ENCODE measurements around the gene TMEM53.

The TMEM53 gene

DNA sequence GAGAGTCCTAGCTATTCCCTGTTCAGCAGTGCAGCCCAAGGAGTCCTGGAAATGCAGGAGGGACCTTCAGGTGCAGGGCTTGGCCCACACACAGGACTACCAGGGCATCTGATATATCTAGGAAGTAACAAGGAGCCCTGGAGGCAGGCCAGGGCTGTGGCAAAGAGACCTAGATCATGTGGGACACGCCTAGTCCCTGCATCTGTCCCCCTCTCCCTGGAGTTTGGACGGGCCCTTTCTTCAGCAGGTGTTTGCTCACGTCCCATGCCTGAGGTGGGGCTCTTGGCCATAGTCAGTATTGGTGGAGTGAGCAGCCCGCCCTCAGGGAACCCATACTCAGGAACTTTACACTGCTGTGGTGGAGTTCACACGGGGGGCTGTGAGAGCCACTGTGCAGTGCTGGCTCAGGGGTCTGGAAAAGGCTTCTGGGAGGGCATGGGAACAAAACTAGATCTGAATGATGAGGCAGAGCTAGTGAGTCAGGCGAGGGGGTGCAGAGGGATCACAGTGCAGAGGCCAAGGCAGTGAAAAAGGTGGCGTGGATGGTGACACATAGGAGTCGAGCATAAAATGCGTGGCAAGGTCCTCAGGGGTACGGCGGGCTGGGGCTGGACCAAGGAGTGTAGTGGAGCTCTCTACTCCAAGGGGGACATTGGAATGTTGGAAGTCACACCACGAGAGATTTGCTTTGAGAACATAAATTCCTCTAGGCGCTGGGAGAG is 25.6 kb downstream of the TMEM53 start:
- Histone ChIP-seq H3K4me3 (no peak overlapping the region), H4K20me1 (peaks cover 16 to 98% (median 80%) of the 10 kb centered on the region in 11 experiments; a peak in 19 of 22 replicates), H3K9me3 (replicated peaks in 1 of 11) (no peaks in the 10 kb centered on the region), H3K4me1 (no peaks in the 10 kb centered on the region), H3K27ac (no peak overlapping the region), H3K27me3 (no peaks in the 10 kb centered on the region), H3K9ac (no peak overlapping the region; a peak in 1 of 22 replicates), H3K4me2 (no peak overlapping the region), H3K36me3 (peaks cover 76 to 94% (median 82%) of the 10 kb centered on the region in 11 experiments)
- no peak for TF ChIP-seq Cebpa-rat (IDR thresholded peaks at IDR 0.05)

DNA sequence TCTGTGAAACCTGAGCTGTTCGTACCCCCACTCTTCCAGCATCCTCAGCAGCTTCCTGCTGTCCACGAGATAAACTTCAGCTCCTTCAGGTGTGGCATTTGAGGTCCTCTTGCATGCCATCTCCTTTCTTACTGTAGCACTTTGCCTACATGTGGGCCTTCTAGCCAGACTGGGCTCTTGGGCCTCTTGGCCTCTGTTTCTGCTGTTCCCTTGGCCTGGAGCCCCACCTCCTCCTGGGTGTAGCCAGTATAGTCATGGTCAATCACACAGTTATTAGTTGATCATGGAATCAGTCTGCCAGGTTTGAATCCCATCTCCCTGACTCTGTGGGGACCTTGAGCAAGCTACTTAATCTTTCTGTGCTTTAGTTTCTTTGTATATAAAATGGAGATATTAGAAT is 26.4 kb downstream of the TMEM53 start:
- H3K4me3 ChIP-seq: no peak overlapping the region
- H4K20me1 ChIP-seq: peaks cover 24 to 99% (median 87%) of the 10 kb centered on the region in 11 experiments; a peak in 19 of 22 replicates
- H3K27me3 ChIP-seq: no peaks in the 10 kb centered on the region
- no peak for TF ChIP-seq Cebpa-rat (IDR thresholded peaks at IDR 0.05)
- H3K4me1 ChIP-seq: no peaks in the 10 kb centered on the region
- H3K4me2 ChIP-seq: no peak overlapping the region
- peaks cover 84 to 98% (median 87%) of the 10 kb centered on the region in 11 experiments for H3K36me3 ChIP-seq
- no peak overlapping the region for H3K27ac ChIP-seq
- H3K9me3 ChIP-seq (replicated peaks in 1 of 11): no peaks in the 10 kb centered on the region
- 0 out of 22 replicates have a peak overlapping the region, but pooled peaks of 2 of the 11 experiments have one; percentile 11 to 19 for H3K9ac ChIP-seq

DNA sequence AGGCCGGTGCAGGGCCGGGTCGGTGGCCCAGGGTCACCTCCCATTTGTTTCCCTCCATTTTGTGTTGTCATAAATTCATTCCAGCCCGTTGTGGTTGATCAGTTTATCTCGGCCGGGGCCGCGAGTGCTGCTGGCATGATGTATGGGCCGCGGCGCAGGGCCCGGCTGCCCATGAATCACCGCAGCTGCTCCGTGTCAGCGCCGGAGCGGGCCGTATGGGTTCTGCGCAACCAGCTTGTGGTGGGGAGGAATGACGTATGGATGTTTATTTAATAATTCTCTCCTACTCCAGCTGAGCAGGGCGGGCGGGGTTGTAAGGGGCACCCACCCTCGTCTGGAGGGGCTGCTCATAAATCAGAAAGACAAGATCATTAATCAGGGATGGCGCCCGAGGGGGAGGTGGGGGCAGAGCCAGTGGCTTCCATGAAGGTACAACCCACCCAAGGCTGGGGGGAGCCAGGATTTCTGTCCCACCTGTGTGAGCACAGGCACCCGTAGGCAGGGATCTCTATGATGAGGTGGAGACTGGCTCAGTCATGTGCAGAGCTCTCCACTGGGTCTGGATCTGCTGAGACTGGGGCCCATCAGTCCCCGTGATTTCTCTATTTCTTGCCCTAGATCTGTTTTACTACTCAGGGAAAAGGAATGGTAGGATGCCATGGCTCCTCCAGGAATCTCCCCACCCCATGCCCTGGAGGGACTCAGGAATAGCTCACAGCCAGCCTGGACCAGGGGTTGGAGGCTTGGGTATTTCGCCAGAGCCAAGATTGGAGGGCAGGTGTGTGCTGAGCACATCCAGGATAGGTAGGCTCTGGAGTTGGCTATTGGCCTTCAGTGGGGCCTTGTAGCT is 27.8 kb downstream of the TMEM53 start:
- Histone ChIP-seq H3K27ac (no peak overlapping the region), H3K4me2 (no peak overlapping the region), H4K20me1 (peaks cover 30 to 100% (median 91%) of the 10 kb centered on the region in 11 experiments; a peak in 20 of 22 replicates), H3K4me3 (no peak overlapping the region), H3K9ac (no peak overlapping the region), H3K4me1 (no peaks in the 10 kb centered on the region), H3K9me3 (replicated peaks in 1 of 11) (no peaks in the 10 kb centered on the region), H3K36me3 (peaks cover 98 to 100% (median 100%) of the 10 kb centered on the region in 11 experiments), H3K27me3 (no peaks in the 10 kb centered on the region)
- no peak for TF ChIP-seq Cebpa-rat (IDR thresholded peaks at IDR 0.05)

DNA sequence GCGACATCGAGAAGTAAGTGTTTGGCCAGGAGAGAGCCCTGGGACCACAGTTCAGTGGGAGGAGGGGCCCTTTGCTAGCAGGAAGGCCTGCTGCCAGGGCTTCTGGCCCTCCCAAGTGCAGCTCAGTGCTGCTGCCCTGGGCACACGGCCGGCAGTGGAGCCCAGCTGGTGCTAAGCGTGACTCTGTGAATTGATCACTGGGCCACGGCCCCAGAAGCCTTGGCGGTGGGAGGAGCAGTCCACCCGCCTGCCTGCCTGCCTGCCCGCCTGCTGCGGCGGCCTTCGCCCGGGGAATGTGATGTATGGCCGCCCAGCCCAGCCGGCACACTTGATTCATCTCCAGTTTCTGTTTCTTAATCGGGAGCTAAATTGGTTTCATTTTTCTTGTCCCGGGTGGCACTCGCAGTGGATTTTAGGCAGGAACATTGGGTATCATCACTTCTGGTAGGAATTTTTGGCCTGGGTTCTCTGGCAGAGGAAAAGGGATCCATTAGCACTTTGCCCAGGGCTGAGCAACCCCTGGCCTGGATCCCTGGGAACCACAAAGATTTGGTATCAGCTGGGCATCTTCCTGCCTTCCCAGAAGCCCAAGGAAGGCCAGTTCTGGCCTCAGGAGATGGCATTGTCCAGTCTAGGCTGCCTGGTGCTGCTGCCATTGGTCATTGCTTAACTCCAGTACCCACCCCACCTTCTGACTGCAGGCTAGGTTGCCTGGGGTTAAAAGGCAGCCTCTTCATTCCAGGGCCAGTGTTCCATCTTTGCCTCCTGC is 28.6 kb downstream of the TMEM53 start:
- no peaks in the 10 kb centered on the region for H3K9me3 ChIP-seq (replicated peaks in 1 of 11)
- no peak overlapping the region for H3K4me2 ChIP-seq
- peaks cover 30 to 100% (median 95%) of the 10 kb centered on the region in 11 experiments; a peak in 20 of 22 replicates for H4K20me1 ChIP-seq
- no peak overlapping the region for H3K9ac ChIP-seq
- no peak overlapping the region for H3K27ac ChIP-seq
- no peaks in the 10 kb centered on the region for H3K4me1 ChIP-seq
- H3K27me3 ChIP-seq: no peaks in the 10 kb centered on the region
- no peak overlapping the region for H3K4me3 ChIP-seq
- peaks cover 99 to 100% (median 100%) of the 10 kb centered on the region in 11 experiments for H3K36me3 ChIP-seq
- TF ChIP-seq Cebpa-rat (IDR thresholded peaks at IDR 0.05): no peak

DNA sequence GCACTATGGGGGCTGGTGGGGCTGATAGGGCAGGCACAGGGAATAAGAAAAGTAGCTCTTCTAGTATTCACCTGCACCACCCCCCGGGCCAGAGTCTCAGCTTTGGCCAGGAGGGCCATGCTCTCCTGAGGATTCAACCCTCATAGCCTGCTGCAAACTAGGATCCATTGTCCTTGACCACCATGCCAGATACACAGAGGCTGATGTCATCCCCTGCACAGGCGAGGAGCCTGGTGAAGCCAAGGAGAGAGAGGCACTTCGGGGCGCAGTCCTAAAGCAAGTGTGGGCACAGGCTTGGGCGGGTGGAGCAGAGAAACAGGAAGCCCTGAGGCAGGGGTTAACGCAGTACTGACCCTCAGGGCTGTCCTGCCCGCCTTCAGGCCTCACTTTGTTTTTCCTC is 29.5 kb downstream of the TMEM53 start:
- no peak overlapping the region for H3K4me3 ChIP-seq
- no peak for TF ChIP-seq Cebpa-rat (IDR thresholded peaks at IDR 0.05)
- no peaks in the 10 kb centered on the region for H3K4me1 ChIP-seq
- no peak overlapping the region for H3K4me2 ChIP-seq
- no peak overlapping the region for H3K27ac ChIP-seq
- peaks cover 99 to 100% (median 100%) of the 10 kb centered on the region in 11 experiments for H3K36me3 ChIP-seq
- no peaks in the 10 kb centered on the region for H3K27me3 ChIP-seq
- no peak overlapping the region for H3K9ac ChIP-seq
- H4K20me1 ChIP-seq: peaks cover 33 to 100% (median 95%) of the 10 kb centered on the region in 11 experiments; a peak in 20 of 22 replicates
- no peaks in the 10 kb centered on the region for H3K9me3 ChIP-seq (replicated peaks in 1 of 11)

DNA sequence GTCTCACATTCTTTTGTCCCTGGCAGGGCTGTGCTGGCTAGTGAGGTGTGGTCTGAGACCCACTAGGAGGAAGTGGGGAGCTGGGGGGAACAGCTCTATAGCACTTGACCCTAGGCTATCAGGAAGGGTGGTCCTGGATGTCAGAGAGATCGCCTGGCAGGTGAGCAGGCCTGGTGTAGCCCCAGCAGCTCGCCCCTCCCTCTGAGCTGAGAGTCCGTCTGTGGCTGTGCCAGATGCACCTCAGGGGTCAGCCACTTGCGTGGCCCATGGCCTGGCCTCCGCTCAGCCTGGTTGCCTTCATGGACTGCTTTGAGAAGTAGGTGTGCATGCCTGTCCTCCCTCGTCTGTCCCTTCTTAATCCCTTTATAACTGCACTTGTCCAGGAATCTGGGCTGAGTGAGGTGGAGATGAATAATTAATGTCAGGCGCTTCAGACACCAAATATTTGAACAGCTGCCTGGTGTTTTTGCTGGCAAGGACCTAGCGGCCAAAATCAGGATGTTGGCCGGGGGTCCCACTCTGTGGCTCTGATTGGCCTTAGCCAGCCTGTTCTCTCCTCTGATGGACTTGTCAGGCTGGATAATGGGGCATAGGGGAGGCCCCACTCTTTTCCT is 30.5 kb downstream of the TMEM53 start:
- Histone ChIP-seq H3K36me3 (peaks cover 99 to 100% (median 100%) of the 10 kb centered on the region in 11 experiments), H3K4me2 (no peak overlapping the region), H4K20me1 (peaks cover 39 to 100% (median 98%) of the 10 kb centered on the region in 11 experiments; a peak in 20 of 22 replicates), H3K27me3 (no peaks in the 10 kb centered on the region), H3K4me3 (no peak overlapping the region), H3K27ac (no peak overlapping the region), H3K9ac (peak overlapping the region in 1 of 11 experiments; percentile 12; a peak in 1 of 22 replicates), H3K9me3 (replicated peaks in 1 of 11) (no peaks in the 10 kb centered on the region), H3K4me1 (no peaks in the 10 kb centered on the region)
- no peak for TF ChIP-seq Cebpa-rat (IDR thresholded peaks at IDR 0.05)

DNA sequence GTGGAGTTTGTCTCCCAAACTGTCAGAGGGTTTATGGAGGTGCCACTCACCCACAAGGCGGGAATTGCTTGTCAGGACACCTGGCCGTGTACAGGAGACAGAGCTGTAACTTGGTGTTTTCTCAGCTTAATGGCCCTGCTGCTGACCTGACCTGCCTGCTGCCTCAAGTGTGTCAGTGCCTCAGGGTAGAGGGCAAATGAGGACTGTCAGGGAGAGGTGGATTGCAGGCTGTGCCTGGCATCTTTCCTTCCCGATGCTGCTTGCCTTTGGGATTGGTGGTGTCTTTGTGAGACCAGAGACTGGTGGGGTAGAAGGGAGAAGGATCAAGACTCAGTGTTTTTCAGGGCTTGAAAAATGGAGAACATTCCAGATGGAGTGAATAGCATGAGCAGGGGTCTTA is 31.4 kb downstream of the TMEM53 start:
- H3K9ac ChIP-seq: peak overlapping the region in 3 of 11 experiments; percentile 18 to 49 (median 23); a peak in 2 of 22 replicates
- no peaks in the 10 kb centered on the region for H3K4me1 ChIP-seq
- H3K9me3 ChIP-seq (replicated peaks in 1 of 11): no peaks in the 10 kb centered on the region
- peaks cover 100% of the 10 kb centered on the region in 11 experiments for H3K36me3 ChIP-seq
- H3K27ac ChIP-seq: no peak overlapping the region
- no peaks in the 10 kb centered on the region for H3K27me3 ChIP-seq
- no peak overlapping the region for H3K4me2 ChIP-seq
- TF ChIP-seq Cebpa-rat (IDR thresholded peaks at IDR 0.05): no peak
- no peak overlapping the region for H3K4me3 ChIP-seq
- H4K20me1 ChIP-seq: peaks cover 48 to 100% (median 98%) of the 10 kb centered on the region in 11 experiments; a peak in 21 of 22 replicates

DNA sequence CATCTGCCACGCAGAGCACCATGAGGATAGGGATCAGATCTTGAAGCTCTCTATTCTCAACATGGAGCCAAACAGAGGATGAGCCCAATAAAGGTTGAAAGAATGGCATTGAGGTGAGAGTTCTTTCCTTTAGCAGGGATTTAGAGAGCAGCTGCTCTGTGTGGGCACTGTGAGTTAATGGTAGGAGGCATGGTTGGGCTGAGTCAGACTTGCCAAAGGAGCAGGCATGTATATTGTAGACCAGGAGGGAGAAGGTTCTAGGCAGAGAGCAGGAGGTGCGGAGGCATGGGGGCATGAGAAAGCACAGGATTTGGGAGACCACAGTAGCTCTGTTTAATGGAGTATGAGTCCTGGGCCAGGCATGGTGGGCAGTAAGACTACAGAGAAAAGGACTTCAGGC is 32.0 kb downstream of the TMEM53 start:
- Histone ChIP-seq H3K4me2 (no peak overlapping the region), H3K36me3 (peaks cover 100% of the 10 kb centered on the region in 11 experiments), H3K9ac (peak overlapping the region in 3 of 11 experiments; percentile 0 to 16 (median 9); a peak in 1 of 22 replicates), H4K20me1 (peaks cover 45 to 100% (median 98%) of the 10 kb centered on the region in 11 experiments; a peak in 21 of 22 replicates), H3K27me3 (no peaks in the 10 kb centered on the region), H3K9me3 (replicated peaks in 1 of 11) (no peaks in the 10 kb centered on the region), H3K4me1 (no peaks in the 10 kb centered on the region; a peak in 2 of 20 replicates), H3K4me3 (no peak overlapping the region), H3K27ac (no peak overlapping the region)
- TF ChIP-seq Cebpa-rat (IDR thresholded peaks at IDR 0.05): no peak
